GM19035 (cell line): ENCODE data around the gene TWNK.
A peak's percentile ranks its signal among the peaks of the same experiment; 100 is the strongest.

Experiments used
- ATAC-seq: cut with Tn5 transposase; IDR thresholded peaks from one replicate; pipeline ENCODE4 v1.9.1; 2021; ENCODE audit not compliant: unreplicated experiment

TWNK gene

DNA sequence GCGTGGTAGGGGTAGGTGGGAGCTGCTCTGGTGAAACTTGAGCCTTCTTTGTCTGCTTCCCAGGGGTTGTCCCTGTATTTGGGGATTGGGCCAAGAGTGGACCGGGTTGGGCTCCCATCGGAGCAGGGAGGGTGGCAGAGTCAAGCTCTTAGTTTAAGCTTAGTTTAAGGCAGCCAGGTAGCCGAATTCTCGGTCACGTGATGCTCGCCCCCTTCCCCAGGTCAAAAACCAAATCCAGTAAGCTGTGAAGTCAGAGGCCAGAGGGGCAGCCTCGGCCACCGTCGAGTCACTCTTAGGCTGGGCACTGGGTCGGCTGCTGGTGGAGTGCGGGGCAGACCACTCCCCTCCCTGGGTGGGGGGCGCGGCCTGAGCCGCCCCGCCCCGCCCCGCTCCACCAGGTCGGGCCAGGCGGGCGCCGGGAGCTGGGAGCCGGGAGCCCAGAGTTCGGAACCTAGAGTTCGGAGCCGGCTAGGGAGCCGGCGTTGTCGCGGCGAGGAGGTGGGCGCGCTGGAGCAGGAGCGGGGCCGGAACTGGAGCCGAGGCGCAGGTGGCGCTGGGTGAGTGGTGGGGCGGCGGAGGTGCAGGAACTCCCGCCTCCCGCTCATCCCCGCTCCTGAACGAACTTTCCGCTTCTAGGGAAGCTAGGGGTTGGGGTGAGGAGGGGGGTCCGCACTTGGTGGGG, 9.5 kb downstream of the TWNK start:
- ATAC-seq = no peak

DNA sequence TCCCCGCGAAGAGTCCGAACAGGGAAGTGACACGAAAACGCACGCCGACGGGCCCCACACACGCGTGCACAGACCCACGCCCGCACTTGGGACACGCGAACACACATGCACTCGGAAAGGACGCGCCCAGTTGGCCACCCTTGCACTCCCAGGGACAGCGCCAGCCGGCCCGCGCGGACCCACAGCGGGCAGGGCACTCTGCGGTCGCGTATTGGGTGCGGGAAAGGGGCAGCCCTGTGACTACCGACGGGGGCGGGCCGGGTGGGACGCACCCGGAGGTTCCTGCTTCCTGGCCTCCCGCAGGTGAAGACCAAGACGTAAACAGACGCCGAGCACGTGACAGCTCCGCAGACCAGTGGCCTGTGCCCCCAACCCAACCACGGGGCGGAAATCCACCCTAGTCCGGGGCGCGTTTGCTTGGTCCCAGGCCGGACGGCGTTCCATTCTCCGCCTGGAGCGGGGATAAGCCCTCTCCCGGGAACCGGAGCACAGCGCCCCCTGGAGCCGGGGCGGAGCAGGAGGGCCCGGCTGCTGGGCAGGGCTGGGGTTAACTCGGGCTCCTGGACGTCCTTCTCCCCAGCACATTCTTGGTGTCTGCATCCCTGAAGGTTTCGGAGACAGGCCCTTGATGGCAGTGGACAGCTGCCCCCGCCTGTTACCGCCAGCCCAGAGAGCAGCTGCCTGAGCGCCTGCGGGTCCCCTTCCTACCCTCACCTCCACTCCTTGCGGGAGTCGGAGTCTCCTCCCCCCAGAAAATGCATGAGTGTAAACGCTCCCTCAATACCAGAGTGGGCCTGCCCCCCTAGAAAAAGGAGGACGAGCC, 10.2 kb downstream of the TWNK start:
- ATAC-seq = peak; percentile 43

DNA sequence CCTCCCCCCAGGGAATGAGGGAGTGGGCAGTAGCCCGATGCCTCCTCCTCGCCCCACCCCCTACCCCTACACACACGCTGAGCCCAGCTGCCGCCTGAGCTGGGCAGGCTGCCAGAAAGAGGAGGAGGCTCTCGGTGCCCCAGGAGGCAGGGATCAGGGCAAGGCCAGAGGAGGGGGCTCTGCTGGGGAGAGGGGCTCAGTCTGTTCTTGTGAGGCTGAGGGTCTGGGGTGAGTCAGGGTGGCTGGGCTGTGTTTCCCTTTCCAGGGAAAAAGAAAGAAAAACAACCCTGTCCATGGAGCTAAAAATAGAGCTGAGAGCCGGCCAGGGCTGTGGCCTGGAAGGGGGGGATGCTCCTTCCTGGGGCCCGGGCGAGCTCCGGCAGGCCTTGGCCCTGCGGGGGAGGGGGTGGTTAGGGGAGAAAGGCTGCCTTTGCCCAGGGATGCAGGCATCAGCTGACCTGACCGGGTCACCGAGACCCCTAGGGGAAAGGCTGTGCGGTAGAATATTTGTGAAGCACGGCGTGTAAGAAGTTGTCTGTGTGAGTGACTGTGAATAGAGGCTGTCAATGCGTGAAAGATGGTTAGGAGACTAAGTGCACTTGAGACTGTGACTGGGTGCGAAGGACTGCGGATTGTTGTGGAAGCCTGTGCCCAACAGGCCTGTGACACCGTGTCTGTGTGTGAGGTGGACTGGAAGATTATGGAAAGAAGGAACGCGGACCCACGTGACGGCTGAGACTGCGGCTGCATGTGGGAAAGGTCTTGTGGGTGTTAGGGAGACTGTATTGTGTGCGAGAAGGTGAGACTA, 11.0 kb downstream of the TWNK start:
- peak; percentile 19 for ATAC-seq

DNA sequence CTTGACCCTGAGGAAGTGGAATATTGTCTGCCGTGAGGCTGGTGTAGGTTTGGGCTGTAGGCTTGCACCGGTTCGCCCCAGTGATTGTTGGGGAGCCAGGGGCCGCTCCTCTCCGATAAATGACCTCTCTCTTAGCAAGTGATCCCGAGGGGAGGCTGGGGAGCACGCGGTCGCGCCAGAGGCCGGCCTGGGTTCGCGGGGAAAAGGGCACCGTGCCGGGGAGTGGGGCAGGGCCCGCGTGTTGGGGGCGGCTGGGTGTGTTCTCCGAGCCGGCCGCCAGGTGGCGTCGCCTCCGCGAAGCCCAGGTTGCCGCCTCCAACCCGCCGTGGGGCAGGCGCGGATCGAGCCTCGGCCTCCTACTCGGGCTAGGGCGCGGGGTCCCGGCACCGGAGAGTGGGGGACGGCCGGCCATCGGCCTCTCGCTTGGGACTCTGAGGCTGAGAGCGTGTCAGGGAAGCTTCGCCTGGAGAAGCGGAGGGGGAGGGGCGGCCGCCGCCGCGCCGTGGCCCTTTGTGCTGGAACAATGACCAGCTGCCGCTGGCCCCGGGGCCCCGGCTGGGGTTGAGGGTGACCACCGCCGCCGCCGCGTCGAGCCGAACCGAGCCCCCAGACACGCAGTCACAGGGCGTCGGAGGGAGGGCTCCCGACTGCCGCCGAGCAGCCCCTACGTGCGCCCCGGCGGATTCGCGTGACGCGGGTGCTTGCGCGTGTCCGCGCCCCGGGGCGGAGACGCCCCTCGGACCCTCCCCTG, 11.8 kb downstream of the TWNK start:
- ATAC-seq = peak; percentile 46

DNA sequence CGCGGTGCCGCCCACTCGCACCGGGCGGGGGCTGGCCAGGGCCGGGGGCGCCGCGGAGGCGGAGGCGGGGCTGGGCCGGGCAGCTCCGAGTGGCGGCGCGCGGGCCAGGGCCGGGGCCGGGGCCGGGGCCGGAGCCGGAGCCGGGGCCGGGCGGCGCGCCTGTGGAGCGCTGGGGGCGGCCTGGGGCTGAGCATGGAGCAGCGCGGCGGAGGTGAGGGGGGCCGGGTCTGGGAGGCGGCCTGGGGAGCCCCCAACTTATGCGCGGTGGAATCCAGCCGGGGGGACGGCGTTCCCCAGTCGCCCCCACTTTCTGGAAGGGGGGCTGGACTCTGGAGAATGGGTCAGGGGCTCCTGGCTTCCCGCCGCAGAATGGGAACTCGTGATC, 12.4 kb downstream of the TWNK start, which contains the start of gene LZTS2:
TSS of gene LZTS2 (plus strand) at position 67 of the 385 bp plus-strand sequence. CDS start 2,731 bp downstream, outside the sequence.
- peak; percentile 11 for ATAC-seq

DNA sequence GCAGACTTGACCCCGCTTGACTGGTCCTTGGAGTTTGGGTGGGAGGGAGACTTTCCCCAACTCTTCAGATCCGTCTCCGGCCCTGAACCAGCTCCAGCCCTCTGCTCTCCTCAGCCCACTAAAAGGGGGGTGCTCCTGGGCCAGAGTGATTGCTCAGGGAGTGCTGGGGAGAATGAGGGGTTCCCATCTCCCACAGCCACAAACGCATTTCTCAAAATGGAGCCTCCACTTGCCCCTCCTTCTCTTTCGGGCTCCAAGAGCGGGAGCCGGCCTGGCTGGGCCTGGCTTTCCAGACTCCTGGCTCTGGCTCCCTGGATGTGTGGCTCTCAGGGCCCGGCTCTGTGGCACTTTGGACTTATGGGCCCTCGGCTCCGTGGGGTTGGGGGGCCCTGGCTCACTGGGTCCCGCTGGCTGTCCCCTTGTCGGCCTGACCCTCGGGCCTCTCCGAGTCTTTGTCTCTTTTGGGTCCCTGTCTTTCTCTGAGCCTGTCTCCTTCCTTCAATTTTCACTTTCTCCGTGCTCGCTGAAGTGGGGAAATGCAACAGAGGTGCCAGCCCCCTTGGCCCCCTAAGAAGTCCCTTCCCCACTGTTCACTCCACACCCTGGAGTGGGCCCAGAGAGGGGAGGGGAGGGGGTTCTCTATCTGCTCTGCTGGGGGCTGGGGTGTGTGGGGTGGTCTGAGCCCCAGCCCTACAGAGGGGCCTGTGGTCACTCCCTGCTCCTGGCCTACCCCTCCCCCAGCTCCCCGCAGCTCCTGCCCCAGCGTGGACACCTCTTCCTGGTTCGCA, 13.0 kb downstream of the TWNK start:
- no peak for ATAC-seq

DNA sequence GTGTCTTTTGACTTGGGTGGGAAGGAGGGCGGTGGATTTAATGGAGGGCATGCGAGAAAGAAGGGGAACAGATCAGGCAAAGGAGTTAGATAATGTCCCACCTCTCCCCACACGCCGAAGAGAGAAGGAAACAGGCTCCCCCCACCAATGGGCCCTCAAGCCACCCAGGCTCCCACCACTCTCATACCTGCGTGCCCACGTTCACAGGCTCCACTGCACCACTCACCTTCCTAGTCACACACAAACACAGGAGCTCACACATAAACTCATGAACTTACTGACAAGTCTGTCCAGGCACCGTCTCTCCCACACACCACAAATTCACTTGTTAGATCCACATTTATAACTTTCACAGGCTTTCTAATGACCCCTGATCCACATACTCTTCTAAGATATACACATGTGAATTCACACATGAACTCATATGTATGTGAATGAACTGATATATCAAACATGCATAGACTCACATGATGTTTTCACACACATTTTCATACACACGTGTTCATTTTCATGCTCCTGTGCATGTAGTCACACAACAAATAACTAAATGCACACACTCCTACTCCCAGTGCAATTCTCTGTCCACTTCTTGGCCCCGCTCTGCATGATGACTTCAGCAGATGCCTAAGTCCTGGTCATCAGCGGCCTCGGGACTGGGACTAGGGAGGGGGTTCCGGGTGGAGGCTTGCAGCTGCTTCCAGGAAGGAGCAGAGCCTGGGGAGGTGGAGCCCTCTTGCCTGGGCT, 13.7 kb downstream of the TWNK start:
- ATAC-seq = no peak

DNA sequence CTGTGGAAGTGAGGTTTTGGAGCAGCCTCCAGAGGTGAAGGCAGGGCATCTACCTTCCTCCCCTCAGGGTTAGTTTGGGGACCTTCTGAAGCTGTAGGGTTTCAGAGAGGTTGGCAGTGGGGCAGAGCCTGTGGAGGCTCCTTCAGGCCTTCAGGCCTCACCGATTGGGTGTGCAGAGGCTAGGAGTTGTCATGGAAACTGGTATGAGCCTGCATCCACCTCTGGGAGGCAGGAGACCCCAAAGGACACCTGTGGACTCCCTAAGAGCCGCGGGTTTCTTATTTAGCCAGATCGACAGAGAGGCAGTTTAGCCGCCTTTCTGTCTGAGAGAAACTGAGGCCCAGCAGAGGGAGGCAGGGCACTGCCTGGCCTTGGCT, 14.3 kb downstream of the TWNK start:
- ATAC-seq = no peak

DNA sequence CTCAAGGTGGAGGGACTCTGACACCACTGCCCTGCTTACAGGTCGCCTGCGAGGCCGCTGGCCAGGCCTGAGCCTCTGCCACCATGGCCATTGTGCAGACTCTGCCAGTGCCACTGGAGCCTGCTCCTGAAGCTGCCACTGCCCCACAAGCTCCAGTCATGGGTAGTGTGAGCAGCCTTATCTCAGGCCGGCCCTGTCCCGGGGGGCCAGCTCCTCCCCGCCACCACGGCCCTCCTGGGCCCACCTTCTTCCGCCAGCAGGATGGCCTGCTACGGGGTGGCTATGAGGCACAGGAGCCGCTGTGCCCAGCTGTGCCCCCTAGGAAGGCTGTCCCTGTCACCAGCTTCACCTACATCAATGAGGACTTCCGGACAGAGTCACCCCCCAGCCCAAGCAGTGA, 15.1 kb downstream of the TWNK start:
- ATAC-seq = no peak

DNA sequence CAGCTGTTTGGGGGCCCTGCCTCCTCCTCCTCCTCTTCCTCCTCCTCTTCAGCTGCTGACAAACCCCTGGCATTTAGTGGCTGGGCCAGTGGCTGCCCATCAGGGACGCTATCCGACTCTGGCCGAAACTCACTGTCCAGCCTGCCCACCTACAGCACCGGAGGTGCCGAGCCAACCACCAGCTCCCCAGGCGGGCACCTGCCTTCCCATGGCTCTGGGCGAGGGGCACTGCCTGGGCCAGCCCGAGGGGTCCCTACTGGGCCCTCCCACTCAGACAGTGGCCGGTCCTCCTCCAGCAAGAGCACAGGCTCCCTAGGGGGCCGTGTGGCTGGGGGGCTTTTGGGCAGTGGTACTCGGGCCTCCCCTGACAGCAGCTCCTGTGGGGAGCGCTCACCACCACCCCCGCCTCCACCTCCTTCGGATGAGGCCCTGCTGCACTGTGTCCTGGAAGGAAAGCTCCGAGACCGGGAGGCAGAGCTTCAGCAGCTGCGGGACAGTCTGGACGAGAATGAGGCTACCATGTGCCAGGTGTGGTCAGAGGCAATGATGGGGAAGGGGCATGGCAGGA, 16.4 kb downstream of the TWNK start:
- ATAC-seq = no peak

DNA sequence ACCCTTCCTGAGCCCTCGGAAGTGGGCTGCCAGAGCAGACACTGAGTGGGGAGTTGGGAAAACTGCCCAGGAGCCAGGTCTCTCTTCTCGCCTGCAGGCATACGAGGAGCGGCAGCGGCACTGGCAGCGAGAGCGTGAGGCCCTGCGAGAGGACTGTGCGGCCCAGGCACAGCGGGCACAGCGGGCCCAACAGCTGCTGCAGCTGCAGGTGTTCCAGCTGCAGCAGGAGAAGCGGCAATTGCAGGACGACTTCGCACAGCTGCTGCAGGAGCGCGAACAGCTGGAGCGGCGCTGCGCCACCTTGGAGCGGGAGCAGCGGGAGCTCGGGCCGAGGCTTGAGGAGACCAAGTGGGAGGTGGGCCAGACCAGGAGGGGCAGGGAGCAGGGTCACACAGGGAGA, 18.0 kb downstream of the TWNK start:
- ATAC-seq = no peak

DNA sequence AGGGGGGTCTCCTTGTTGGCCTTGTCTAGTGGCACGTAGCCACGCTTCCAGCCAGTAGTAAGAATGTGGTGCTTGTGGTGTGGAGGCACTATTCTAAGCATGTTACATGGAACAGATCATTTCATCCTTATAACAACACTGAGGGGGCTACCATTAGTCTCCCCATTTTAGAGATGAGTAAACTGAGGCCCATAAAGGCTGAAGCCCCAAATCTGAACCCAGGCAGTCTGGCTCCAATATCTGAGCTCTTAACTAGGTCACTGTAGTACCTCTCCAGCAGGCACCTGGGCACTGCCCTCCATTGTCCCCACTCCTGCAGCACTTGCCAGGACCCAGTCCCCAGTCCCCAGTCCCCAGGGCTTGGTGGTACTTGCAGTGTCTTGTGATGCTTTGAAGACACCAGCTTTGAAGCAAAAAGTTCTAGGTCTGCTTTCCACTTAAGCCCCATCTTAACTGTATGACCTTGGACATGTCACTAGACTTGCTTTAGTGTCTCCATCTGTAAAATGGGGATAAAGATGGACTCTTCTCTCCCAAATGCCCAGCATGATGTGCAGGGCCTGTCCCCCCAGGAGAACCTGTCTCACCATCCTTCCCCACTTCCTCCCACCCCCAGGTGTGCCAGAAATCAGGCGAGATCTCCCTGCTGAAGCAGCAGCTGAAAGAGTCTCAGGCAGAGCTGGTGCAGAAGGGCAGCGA, 18.7 kb downstream of the TWNK start:
- no peak for ATAC-seq

DNA sequence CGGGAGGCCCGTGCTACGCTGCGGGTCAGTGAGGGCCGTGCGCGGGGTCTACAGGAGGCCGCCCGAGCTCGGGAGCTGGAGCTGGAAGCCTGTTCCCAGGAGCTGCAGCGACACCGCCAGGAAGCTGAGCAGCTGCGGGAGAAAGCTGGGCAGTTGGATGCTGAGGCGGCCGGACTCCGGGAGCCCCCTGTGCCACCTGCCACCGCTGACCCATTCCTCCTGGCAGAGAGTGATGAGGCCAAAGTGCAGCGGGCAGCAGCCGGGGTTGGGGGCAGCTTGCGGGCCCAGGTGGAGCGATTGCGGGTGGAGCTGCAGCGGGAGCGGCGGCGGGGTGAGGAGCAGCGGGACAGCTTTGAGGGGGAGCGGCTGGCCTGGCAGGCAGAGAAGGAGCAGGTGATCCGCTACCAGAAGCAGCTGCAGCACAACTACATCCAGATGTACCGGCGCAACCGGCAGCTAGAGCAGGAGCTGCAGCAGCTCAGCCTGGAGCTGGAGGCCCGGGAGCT, 19.3 kb downstream of the TWNK start:
- no peak for ATAC-seq

DNA sequence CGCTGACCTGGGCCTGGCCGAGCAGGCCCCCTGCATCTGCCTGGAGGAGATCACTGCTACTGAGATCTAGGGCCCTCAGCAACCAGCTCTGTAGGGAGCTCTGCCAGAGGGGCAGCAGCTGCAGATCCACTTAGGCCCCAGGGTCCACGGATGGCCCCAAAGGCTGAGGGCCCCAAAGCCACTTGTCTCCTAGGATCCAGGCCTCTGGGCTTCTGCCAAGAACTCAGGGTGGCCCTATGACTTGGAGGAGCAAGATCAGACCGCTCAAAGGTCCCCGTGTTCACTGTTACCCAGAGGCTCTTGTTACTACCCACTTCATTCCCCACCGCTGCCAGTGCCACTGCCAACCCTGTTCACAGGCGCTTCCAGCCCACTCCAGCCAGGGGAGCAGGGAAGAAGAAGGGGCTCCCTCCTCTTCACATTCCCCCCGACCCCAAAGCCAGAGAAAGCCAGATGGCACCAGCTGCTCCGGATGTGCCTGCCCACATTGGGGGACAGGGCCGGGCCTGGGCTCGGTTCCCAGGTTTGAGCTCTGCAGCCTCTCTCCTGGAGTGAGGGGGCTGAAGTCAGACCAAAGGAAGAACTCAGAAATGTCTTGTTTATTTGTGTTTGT, 19.9 kb downstream of the TWNK start:
- ATAC-seq = no peak

DNA sequence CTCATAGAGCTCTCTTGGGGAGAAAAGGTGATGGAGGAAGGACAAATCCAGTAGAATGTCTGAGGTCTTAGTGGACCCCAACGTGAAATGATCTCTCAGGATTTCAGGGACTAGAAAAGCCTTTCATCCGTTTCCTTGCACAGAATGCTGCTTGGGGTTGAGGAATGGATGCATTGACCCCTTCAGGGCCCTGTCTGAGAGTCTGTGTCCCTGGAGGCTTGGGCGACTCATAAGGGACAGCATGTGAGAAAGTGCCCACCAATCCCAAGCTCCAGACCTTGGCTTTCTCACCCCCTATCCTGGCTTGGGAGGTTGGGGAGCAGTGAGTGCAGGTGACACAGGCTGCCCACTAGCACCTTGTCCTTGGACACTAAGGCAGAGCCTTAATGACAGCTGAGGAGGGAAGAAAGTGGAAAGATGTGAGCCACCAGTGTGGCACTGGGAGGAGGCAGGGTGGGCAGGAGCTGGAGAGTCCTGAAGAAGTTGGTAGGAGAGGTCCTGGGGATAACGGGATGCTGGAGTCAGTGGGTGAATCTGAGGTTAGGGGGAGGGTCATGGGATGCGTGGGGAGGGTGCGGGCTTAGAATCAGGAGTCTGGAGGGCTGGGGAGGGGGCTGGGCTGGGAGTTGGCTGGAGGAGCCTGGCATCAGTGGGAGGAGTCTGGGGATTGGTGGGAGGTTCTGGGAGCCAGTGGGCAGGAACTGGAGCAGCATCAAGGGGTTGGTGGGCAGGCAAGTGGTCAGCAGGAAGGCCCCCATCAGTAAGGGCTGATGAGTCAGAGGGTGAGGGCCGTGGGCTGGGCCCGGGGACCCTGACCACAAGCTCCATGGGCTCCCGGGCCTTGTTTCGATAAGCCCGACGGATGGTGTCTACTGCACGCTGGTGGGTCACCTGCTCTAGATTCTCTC, 20.8 kb downstream of the TWNK start:
- ATAC-seq = no peak

DNA sequence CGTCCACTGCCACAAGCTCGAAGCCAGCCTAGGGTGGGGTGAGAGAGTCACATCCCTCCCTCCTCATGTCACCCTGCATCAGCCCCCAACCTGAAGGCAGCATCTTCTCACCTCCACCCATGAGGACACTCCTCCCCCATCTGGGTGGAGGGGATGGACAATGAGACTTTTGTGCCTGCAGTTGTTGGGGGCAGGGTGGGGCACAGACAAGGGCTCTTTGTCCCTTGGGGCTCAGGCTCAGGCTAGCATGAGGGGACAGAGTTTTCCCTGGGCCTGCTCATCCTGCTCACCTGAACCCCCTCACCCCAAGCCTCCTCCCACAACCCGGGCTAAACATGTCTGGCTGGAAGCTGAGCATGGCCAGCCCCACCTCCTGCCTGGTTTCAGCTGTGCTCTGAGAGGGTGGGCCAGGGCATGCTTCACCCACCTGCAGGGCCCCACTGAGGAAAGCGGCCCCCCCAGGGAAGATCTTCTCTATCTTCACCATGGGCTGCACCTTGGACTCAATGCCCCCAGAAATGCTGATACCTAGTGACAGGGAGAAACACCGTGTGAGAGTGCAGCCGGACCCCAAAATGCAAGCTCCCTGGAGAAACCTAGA, 21.6 kb downstream of the TWNK start:
- no peak for ATAC-seq
